ENCODE data around the gene ZMIZ1.
"Not testable (repeated sequence)": the region's sequence is repeated elsewhere in the genome, so short reads cannot be mapped to it uniquely, and the experiment has no call there.

Gene ZMIZ1

GRCh38 chr10:79030705-79031104 is 38.1 kb upstream of the ZMIZ1 start:
- DNase-seq, result no peak

- no peak for DNase-seq
Measured at GRCh38 chr10:79031723-79032122, 37.0 kb upstream of the ZMIZ1 start.

GRCh38 chr10:79034271-79034876 is 34.4 kb upstream of the ZMIZ1 start:
- DNase-seq, result no peak

GRCh38 chr10:79036416-79036815 is 32.4 kb upstream of the ZMIZ1 start:
- DNase-seq, result not testable (repeated sequence)

GRCh38 chr10:79038104-79038840 is 30.5 kb upstream of the ZMIZ1 start:
- DNase-seq, result no peak

GRCh38 chr10:79038841-79039201 is 29.9 kb upstream of the ZMIZ1 start:
- no peak for DNase-seq

- no peak for DNase-seq
Measured at GRCh38 chr10:79042639-79043411, 25.9 kb upstream of the ZMIZ1 start.

- DNase-seq, result no peak
Measured at GRCh38 chr10:79044036-79044632, 24.6 kb upstream of the ZMIZ1 start.

GRCh38 chr10:79044846-79045245 is 23.9 kb upstream of the ZMIZ1 start:
- DNase-seq, result no peak

- no peak for DNase-seq
Measured at GRCh38 chr10:79045566-79046175, 23.1 kb upstream of the ZMIZ1 start.

GRCh38 chr10:79046326-79046725 is 22.4 kb upstream of the ZMIZ1 start:
- no peak for DNase-seq

- no peak for DNase-seq
Measured at GRCh38 chr10:79046741-79047583, 21.8 kb upstream of the ZMIZ1 start.

- DNase-seq, result no peak
Measured at GRCh38 chr10:79047584-79047874, 21.2 kb upstream of the ZMIZ1 start.

GRCh38 chr10:79047875-79048638 is 20.7 kb upstream of the ZMIZ1 start:
- DNase-seq, result no peak

GRCh38 chr10:79048639-79049550 is 19.9 kb upstream of the ZMIZ1 start:
- no peak for DNase-seq

- DNase-seq, result no peak
Measured at GRCh38 chr10:79049931-79050895, 18.6 kb upstream of the ZMIZ1 start.

GRCh38 chr10:79050896-79051555 is 17.7 kb upstream of the ZMIZ1 start:
- no peak for DNase-seq

- no peak for DNase-seq
Measured at GRCh38 chr10:79051766-79052165, 17.0 kb upstream of the ZMIZ1 start.

Data from activated CD8-positive, alpha-beta memory T cell treated with anti-CD3 and anti-CD28 coated beads, Interleukin-2, amount 50 U/mL, for 48 hours (primary cell).